K562 (cell line): ENCODE measurements around the gene B9D2. TPM values are rescaled to one million over a fixed set of nuclear protein-coding genes. Genes with fewer than 3 reads are reported as not detected.

Experiments
- ATAC-seq: fragments of 200-7000 bp; cut with Tn5 transposase; 3 replicates; pipeline ENCODE4 v1.9.1; 2020; ENCODE audit warnings: moderate library complexity
- BruUV-seq: library from RNA; stranded (reverse); fragments of 400-500 nt; replicated peaks from 2 replicates; lab custom pipeline; 2021; lab: Mats Ljungman, UMichigan
- CTCF ChIA-PET: fragments of 300-600 bp; formaldehyde crosslinking; extraction: SDS; loops from one replicate; lab custom pipeline; 2021; ENCODE audit warnings: low intra/inter-chr PET ratio; lab: Yijun Ruan, JAX
- POLR2A ChIA-PET: fragments of 300-600, 350-650 bp; sonication (Branson Sonifier 250); formaldehyde crosslinking; extraction: SDS; loops from one replicate; lab custom pipeline; 2021; ENCODE audit warnings: antibody characterized with exemption, inconsistent platforms; lab: Yijun Ruan, JAX
- DNase-seq, 4 experiments: peaks; one replicate each; pipeline versions ENCODE4 v3.0.0 to v3.0.0-alpha.2; 2011 to 2018; ENCODE audit warnings: low spot score in 3 of 4, mixed read lengths in 3 of 4; ENCODE audit errors: extremely low read depth in 1 of 4
- FAIRE-seq: peaks from 2 replicates; lab custom pipeline; 2011; peaks lifted over from hg19 to GRCh38; lab: Jason Lieb, UNC
- H2AFZ ChIP-seq: 2 replicates; pipeline ENCODE4 v1.6.0; 2011; ENCODE audit warnings: low read depth, low read length, control low read depth, inconsistent platforms
- H3K27ac ChIP-seq: fragments of 200-600 bp; 3 replicates; pipeline ENCODE4 v1.8.0; 2011; ENCODE audit warnings: low read depth, mild to moderate bottlenecking, control low read depth, inconsistent platforms, low read length, moderate library complexity, mixed read lengths; ENCODE audit errors: extremely low read depth
- H3K27me3 ChIP-seq, 2 experiments: fragments of 300-600 bp in 1 of 2; 2 replicates in 1 of 2; 3 replicates in 1 of 2; pipeline versions ENCODE4 v1.6.0 to v1.8.0; 2011; ENCODE audit warnings: inconsistent platforms in 2 of 2, low read length in 2 of 2, mild to moderate bottlenecking in 1 of 2, mixed read lengths in 1 of 2, moderate library complexity in 1 of 2; ENCODE audit not compliant: control insufficient read depth in 2 of 2, insufficient read depth in 2 of 2
- H3K36me3 ChIP-seq: fragments of 300-600 bp; 3 replicates; pipeline ENCODE4 v1.8.0; 2011; ENCODE audit warnings: mild to moderate bottlenecking, low read length, inconsistent platforms; ENCODE audit not compliant: control insufficient read depth, insufficient read depth
- H3K4me1 ChIP-seq, 2 experiments: fragments of 200-600 bp in 1 of 2; replicated peaks in 1 of 2; 2 replicates in 1 of 2; 3 replicates in 1 of 2; pipeline versions ENCODE4 v1.5.1 to v1.8.0; 2011; ENCODE audit warnings: inconsistent platforms in 2 of 2, low read length in 2 of 2, mild to moderate bottlenecking in 1 of 2, mixed read lengths in 1 of 2, moderate library complexity in 1 of 2; ENCODE audit not compliant: control insufficient read depth in 2 of 2, insufficient read depth in 2 of 2
- H3K4me2 ChIP-seq: 2 replicates; pipeline ENCODE4 v1.6.1; 2011; ENCODE audit warnings: low read length, control low read depth, inconsistent platforms, mixed read lengths; ENCODE audit not compliant: insufficient read depth
- H3K4me3 ChIP-seq: fragments of 200-600 bp; sonication (generic), shearing (Covaris generic); 2 replicates; pipeline ENCODE4 v1.5.1; 2016; ENCODE audit warnings: control low read depth, inconsistent platforms
- H3K79me2 ChIP-seq: fragments of 200-600 bp; 3 replicates; pipeline ENCODE4 v1.8.0; 2011; ENCODE audit warnings: low read length, inconsistent platforms; ENCODE audit not compliant: control insufficient read depth, insufficient read depth
- H3K9ac ChIP-seq, 2 experiments: 2 replicates each; pipeline versions ENCODE4 v1.6.0 to v1.6.1; 2011; ENCODE audit warnings: low read depth in 2 of 2, low read length in 2 of 2, control low read depth in 1 of 2, inconsistent platforms in 1 of 2, mild to moderate bottlenecking in 1 of 2, mixed read lengths in 1 of 2; ENCODE audit not compliant: insufficient read depth in 1 of 2
- H3K9me1 ChIP-seq: one replicate; pipeline ENCODE4 v1.6.0; 2011; ENCODE audit warnings: inconsistent platforms, mild to moderate bottlenecking, low read length, moderate library complexity; ENCODE audit not compliant: control insufficient read depth, insufficient read depth
- H3K9me3 ChIP-seq: replicated peaks from 2 replicates; pipeline ENCODE4 v1.5.1; 2011; ENCODE audit warnings: low read depth, low read length, inconsistent platforms; ENCODE audit not compliant: control insufficient read depth, insufficient read depth
- H4K20me1 ChIP-seq: replicated peaks from 2 replicates; pipeline ENCODE4 v1.6.1; 2011; ENCODE audit warnings: low read length, inconsistent platforms, mixed read lengths; ENCODE audit not compliant: control insufficient read depth, insufficient read depth
- CBFA2T3 ChIP-seq: fragments of 450-650 bp; IDR thresholded peaks from 2 replicates; pipeline ENCODE4 v1.6.1; 2017
- EGR1 ChIP-seq: fragments of 450-650 bp; conservative IDR thresholded peaks from 2 replicates; pipeline ENCODE4 v1.6.1; 2017; ENCODE audit warnings: mild to moderate bottlenecking
- ELF2 ChIP-seq: fragments of 250-450 bp; sonication (Bioruptor Pico); IDR thresholded peaks from 2 replicates; pipeline ENCODE4 v1.5.0; 2021; ENCODE audit warnings: mild to moderate bottlenecking
- FOXP1 ChIP-seq: sonication (generic); formaldehyde crosslinking; IDR thresholded peaks from 2 replicates; pipeline ENCODE4 v1.8.0; 2022; ENCODE audit warnings: mild to moderate bottlenecking, missing genetic modification reagents
- KDM2B ChIP-seq: fragments of 250-450 bp; sonication (Bioruptor Pico); IDR thresholded peaks from 2 replicates; pipeline ENCODE4 v1.8.0; 2021; ENCODE audit warnings: mild to moderate bottlenecking, moderate library complexity
- MAFK ChIP-seq: IDR thresholded peaks from 2 replicates; pipeline ENCODE4 v1.6.1; 2011; ENCODE audit warnings: low read length, improper control_type of control experiment
- STAT5B ChIP-seq: fragments of 250-450 bp; sonication (Bioruptor Pico); IDR thresholded peaks from 2 replicates; pipeline ENCODE4 v1.8.0; 2021; ENCODE audit warnings: mild to moderate bottlenecking, inconsistent platforms
- XRCC5 ChIP-seq: fragments of 200-400 bp; formaldehyde crosslinking; IDR thresholded peaks from 2 replicates; pipeline ENCODE4 v1.6.1; 2017; ENCODE audit warnings: low read depth, mild to moderate bottlenecking, low read length
- ZC3H4 ChIP-seq: sonication (generic); formaldehyde crosslinking; IDR thresholded peaks from 2 replicates; pipeline ENCODE4 v1.9.0; 2021; ENCODE audit warnings: missing genetic modification reagents, borderline replicate concordance
- ZNF780A ChIP-seq: fragments of 250-450 bp; sonication (Bioruptor Pico); IDR thresholded peaks from 2 replicates; pipeline ENCODE4 v1.5.0; 2021; ENCODE audit warnings: mild to moderate bottlenecking
- ZNF830 ChIP-seq: fragments of 250-450 bp; sonication (Bioruptor Pico); IDR thresholded peaks from 2 replicates; pipeline ENCODE4 v1.5.0; 2021; ENCODE audit warnings: mild to moderate bottlenecking
- WGBS: fragments of 100-300 bp; shearing (Covaris generic); methylation state at CpG from one replicate; pipeline ENCODE4 v1.1.6; 2016; ENCODE audit warnings: low coverage, mixed read lengths; ENCODE audit not compliant: insufficient coverage; ENCODE audit errors: missing lambda C conversion rate; 5-methylcytosine and 5-hydroxymethylcytosine counted together
- in situ Hi-C: fragments of 300-500 bp; cut with MboI; formaldehyde crosslinking; loops from 4 replicates; pipeline ENCODE4 v1.15.0; 2018; ENCODE audit warnings: inconsistent platforms, mixed read lengths
- intact Hi-C: fragments of 100-400 bp; cut with micrococcal nuclease; formaldehyde crosslinking; loops from 2 replicates; pipeline ENCODE4 v1.14.2; 2022
- polyA plus RNA-seq, 8 experiments: library from polyadenylated mRNA; depleted of rRNA in 4 of 8; stranded (reverse) in 5 of 8; unstranded in 3 of 8; fragments of >200 nt; fragmentation: Nextera tagmentation in 2 of 8; fragmentation: Illumina TruSeq in 1 of 8; extraction: Ambion mirVana in 2 of 8; extraction: Trizol in 1 of 8; gene quantifications; 2 replicates each; pipeline versions ENCODE4 v1.2.1 to v1.2.3, GENCODE V29; 2011 to 2014; ENCODE audit warnings: inconsistent platforms in 1 of 8, missing spikeins in 1 of 8
- total RNA-seq, 7 experiments: library from RNA; depleted of rRNA in 6 of 7; stranded (reverse); fragments of >200 nt in 6 of 7; fragmentation: Illumina TruSeq in 2 of 7; extraction: Trizol in 2 of 7; gene quantifications; 2 replicates each; pipeline versions ENCODE4 v1.2.1 to v1.2.3, GENCODE V29; 2011 to 2021; ENCODE audit warnings: low replicate concordance in 1 of 7
- TF ChIP-seq, protein P1 (sequence below): sonication (generic); formaldehyde crosslinking; IDR thresholded peaks from 2 replicates; pipeline ENCODE4 v1.8.1; 2023; ENCODE audit warnings: mild to moderate bottlenecking, missing genetic modification reagents
- TF ChIP-seq, protein P2 (sequence below): fragments of 250-450 bp; sonication (Bioruptor Pico); IDR thresholded peaks from 2 replicates; pipeline ENCODE4 v1.8.0; 2022; ENCODE audit warnings: inconsistent platforms, mild to moderate bottlenecking, moderate library complexity, borderline replicate concordance
- TF ChIP-seq, protein P3 (sequence below): fragments of 200-800 bp; sonication (Bioruptor generic); IDR thresholded peaks from 2 replicates; pipeline ENCODE4 v1.6.1; 2017; ENCODE audit warnings: missing genetic modification characterization, missing compliant biosample characterization
- TF ChIP-seq, protein P4 (sequence below), 3 experiments: fragments of 200-800 bp in 1 of 3; sonication (Bioruptor generic) in 1 of 3; sonication (generic) in 1 of 3; formaldehyde crosslinking in 1 of 3; IDR thresholded peaks; 2 replicates each; pipeline versions ENCODE4 v1.6.1 to v1.8.0; 2016 to 2022; ENCODE audit warnings: mild to moderate bottlenecking in 2 of 3, missing compliant biosample characterization in 2 of 3, missing genetic modification characterization in 2 of 3, missing genetic modification reagents in 1 of 3

The B9D2 gene
- total and polyA plus RNA-seq, 9 of the 15 experiments (the other 6 are each of a cell fraction or from before 2014, with no cell fraction given) = 0.83 to 6.9 (median 2.8) TPM

DNA sequence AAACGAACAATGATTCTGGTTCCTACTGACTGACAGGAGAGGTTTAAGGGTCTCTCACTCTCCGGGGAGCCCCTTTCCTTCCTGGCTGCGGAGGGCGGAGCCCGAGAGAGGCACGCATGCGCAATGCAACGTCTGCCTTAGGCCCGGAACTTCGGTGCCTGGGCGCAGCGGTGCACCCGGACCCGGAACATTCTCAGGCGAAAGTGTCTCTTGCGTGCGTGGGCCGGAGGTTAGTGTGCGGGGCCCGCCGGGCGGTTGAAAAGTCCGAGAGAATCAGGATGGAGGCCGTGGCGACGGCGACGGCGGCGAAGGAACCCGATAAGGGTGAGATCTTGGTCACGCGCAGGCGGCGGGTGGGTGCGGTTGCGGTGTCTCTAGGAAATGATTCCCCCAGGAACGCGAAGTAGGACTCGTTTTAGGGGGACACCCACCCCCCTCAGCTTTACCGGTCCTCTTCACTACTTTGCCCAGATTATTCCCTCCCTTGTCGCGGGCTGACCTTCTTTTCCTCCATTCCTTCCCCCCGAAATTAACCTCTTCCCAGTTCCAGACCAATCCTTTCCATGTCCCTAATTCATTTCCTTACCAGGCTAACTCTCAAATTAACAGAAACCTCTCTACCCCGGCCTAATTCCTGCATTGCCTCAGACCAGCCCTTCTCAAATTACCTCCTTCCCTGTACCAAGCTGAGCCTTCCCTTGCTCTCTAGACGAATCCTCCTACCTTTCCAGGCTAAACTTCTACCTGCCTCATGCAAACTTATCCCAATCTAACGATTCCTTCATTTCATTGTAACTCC, 53.7 kb downstream of the B9D2 start, which contains the start of gene CCDC97:
CCDC97 (plus strand) TSS at position 140 of the 799 bp plus-strand sequence; CDS start at position 279, 139 bp downstream.
- Histone ChIP-seq H3K9ac (peak within 1 kb of the TSS; percentile 88 to 93), H3K4me2 (peak within 1 kb of the TSS; percentile 91), H3K27me3 (no peaks in the 10 kb centered on the region), H3K36me3 (peaks cover 56% of the 10 kb centered on the region), H3K4me1 (peaks cover 11 to 12% of the 10 kb centered on the region in 2 experiments; a peak in 4 of 5 replicates), H3K79me2 (peaks cover 34% of the 10 kb centered on the region), H3K27ac (peak within 1 kb of the TSS; percentile 88), H3K9me3 (no peaks in the 10 kb centered on the region), H2AFZ (peak within 1 kb of the TSS; percentile 92), H3K4me3 (peak within 1 kb of the TSS; percentile 67), H4K20me1 (peaks cover 3% of the 10 kb centered on the region; the same call in 1 of the 2 replicates), H3K9me1 (no peaks in the 10 kb centered on the region)
- ChIA-PET CTCF (no interaction called here), POLR2A (interaction anchor here (0.6 to 1.2 kb wide), 8 partner anchors 9 to 735 kb away, joined by 3 to 7 read pairs (median 3); no protein-coding TSS in a partner anchor)
- peak; percentile 92 to 95 (median 94) for DNase-seq
- peak; percentile 78 for FAIRE-seq
- intact Hi-C loops (no loop called here), in situ Hi-C loops (loop anchor here (25.0 kb wide), 1 partner anchor 252 kb away; no protein-coding TSS in a partner anchor)
- TSS peak; percentile 64 for BruUV-seq
- peak; percentile 80 for ATAC-seq
- WGBS = 0% methylated on average over 38 of the region's 47 CpGs
- TF ChIP-seq CBFA2T3 (peak; percentile 28; the same call in 1 of the 2 replicates), ZNF780A (CRISPR knock-in tag) (no peak), KDM2B (no peak), ELF2 (CRISPR knock-in tag) (peak; percentile 94), FOXP1 (CRISPR knock-in tag) (peak; percentile 67; the same call in 1 of the 2 replicates), XRCC5 (peak; percentile 97), STAT5B (CRISPR knock-in tag) (no peak), EGR1 (peak; percentile 94), ZNF830 (CRISPR knock-in tag) (peak; percentile 96), MAFK (no peak), ZC3H4 (CRISPR knock-in tag) (no peak)
- TF ChIP-seq, protein P1, sequence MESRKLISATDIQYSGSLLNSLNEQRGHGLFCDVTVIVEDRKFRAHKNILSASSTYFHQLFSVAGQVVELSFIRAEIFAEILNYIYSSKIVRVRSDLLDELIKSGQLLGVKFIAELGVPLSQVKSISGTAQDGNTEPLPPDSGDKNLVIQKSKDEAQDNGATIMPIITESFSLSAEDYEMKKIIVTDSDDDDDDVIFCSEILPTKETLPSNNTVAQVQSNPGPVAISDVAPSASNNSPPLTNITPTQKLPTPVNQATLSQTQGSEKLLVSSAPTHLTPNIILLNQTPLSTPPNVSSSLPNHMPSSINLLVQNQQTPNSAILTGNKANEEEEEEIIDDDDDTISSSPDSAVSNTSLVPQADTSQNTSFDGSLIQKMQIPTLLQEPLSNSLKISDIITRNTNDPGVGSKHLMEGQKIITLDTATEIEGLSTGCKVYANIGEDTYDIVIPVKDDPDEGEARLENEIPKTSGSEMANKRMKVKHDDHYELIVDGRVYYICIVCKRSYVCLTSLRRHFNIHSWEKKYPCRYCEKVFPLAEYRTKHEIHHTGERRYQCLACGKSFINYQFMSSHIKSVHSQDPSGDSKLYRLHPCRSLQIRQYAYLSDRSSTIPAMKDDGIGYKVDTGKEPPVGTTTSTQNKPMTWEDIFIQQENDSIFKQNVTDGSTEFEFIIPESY (CRISPR knock-in tag) = peak; percentile 23; the same call in 1 of the 2 replicates
- TF ChIP-seq, protein P2, sequence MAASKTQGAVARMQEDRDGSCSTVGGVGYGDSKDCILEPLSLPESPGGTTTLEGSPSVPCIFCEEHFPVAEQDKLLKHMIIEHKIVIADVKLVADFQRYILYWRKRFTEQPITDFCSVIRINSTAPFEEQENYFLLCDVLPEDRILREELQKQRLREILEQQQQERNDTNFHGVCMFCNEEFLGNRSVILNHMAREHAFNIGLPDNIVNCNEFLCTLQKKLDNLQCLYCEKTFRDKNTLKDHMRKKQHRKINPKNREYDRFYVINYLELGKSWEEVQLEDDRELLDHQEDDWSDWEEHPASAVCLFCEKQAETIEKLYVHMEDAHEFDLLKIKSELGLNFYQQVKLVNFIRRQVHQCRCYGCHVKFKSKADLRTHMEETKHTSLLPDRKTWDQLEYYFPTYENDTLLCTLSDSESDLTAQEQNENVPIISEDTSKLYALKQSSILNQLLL (CRISPR knock-in tag) = no peak; the same call in 1 of the 2 replicates
- TF ChIP-seq, protein P3, sequence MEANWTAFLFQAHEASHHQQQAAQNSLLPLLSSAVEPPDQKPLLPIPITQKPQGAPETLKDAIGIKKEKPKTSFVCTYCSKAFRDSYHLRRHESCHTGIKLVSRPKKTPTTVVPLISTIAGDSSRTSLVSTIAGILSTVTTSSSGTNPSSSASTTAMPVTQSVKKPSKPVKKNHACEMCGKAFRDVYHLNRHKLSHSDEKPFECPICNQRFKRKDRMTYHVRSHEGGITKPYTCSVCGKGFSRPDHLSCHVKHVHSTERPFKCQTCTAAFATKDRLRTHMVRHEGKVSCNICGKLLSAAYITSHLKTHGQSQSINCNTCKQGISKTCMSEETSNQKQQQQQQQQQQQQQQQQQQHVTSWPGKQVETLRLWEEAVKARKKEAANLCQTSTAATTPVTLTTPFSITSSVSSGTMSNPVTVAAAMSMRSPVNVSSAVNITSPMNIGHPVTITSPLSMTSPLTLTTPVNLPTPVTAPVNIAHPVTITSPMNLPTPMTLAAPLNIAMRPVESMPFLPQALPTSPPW (CRISPR knock-in tag) = peak; percentile 93
- TF ChIP-seq, protein P4, sequence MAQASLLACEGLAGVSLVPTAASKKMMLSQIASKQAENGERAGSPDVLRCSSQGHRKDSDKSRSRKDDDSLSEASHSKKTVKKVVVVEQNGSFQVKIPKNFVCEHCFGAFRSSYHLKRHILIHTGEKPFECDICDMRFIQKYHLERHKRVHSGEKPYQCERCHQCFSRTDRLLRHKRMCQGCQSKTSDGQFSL (CRISPR knock-in tag; IDR thresholded peaks at IDR 0.05) = peak; percentile 92
- TF ChIP-seq, protein P4 (tag; IDR thresholded peaks at IDR 0.05) = peak in 1 of 2 experiments; percentile 82; a peak in 2 of 4 replicates
